Pancreas (tissue), 10 donors: Measurements from ENCODE around the gene WDR70. TPM values are rescaled to one million over a fixed set of nuclear protein-coding genes. Genes with fewer than 3 reads are reported as not detected.
A peak's percentile ranks its signal among the peaks of the same experiment; 100 is the strongest.

Experiments used
- ATAC-seq, 4 donors: fragments of 200-7000 bp; cut with Tn5 transposase; one replicate each; pipeline versions ENCODE4 v1.8.0 to v1.9.1; 2020; ENCODE audit warnings: mild to moderate bottlenecking in 4 of 4, moderate library complexity in 4 of 4
- DNase-seq, 6 donors: peaks; one replicate each; pipeline ENCODE4 v3.0.0-alpha.2; 2020
- FAIRE-seq: peaks from 2 replicates; lab custom pipeline; 2012; peaks lifted over from hg19 to GRCh38; lab: Jason Lieb, UNC
- H3K27ac ChIP-seq, 4 donors: fragments of 200-600 bp; sonication (generic); 1 replicate in 3 of 4; 2 replicates in 1 of 4; pipeline versions ENCODE4 v1.5.0 to v1.8.0; 2020
- H3K27me3 ChIP-seq, 4 donors: fragments of 200-600 bp; one replicate each; pipeline ENCODE4 v1.8.0; 2021
- H3K36me3 ChIP-seq, 3 donors: fragments of 200-600 bp; sonication (generic) in 1 of 3; one replicate each; pipeline versions ENCODE4 v1.5.0 to v1.8.0; 2020 to 2021
- H3K4me1 ChIP-seq, 3 donors: fragments of 200-600 bp; one replicate each; pipeline ENCODE4 v1.8.0; 2021
- H3K4me3 ChIP-seq, 4 donors: fragments of 200-600 bp; sonication (generic) in 2 of 4; one replicate each; pipeline versions ENCODE4 v1.5.0 to v1.8.0; 2020 to 2021
- H3K9me3 ChIP-seq, 4 donors: fragments of 200-600 bp; one replicate each; pipeline ENCODE4 v1.8.0; 2021
- WGBS, 2 donors: extraction: QIAGEN DNeasy Blood & Tissue Kit; methylation state at CpG; one replicate each; pipeline ENCODE4 v1.1.7; 2013; 5-methylcytosine and 5-hydroxymethylcytosine counted together
- intact Hi-C, 3 donors: fragments of 100-400 bp; cut with DNase I; formaldehyde crosslinking; loops; one replicate each; pipeline versions ENCODE4 v1.11.1 to v1.14.2; 2022
- polyA plus RNA-seq, 2 donors: library from polyadenylated mRNA; stranded (reverse); fragments of 200-250 nt; gene quantifications; one replicate each; pipeline ENCODE4 v1.2.3, GENCODE V29; 2013
- total RNA-seq, 6 donors: library from RNA; stranded (reverse); fragmentation: NEBNext Ultra II Directional in 4 of 6; extraction: Animal tissue kit (Norgen Biotek cat#: 25700) in 4 of 6; gene quantifications; one replicate each; pipeline versions ENCODE4 v1.2.1 to v1.2.4, GENCODE V29; 2021 to 2023
- TF ChIP-seq, protein P1 (sequence below), 4 donors: fragments of 200-600 bp; sonication (generic) in 3 of 4; IDR thresholded peaks; one replicate each; pipeline versions ENCODE4 v1.5.0 to v1.8.0; 2021; ENCODE audit warnings: antibody characterized with exemption in 4 of 4
- donor health status: healthy with polysubstance abuse.
- donor health status: DM: no; HTN: no; CAD: no; lungs with moderate emphysema.
- donor health status: DM: no; HTN: no; CAD: no.
- donor health status: control.
- donor health status: control.
- donor health status: Bipolar disorder and iron deficiency.
- donor health status: DM: yes; HTN: yes; CAD: no.
- donor health status: DM: no; HTN: no; CAD: no.
- donor health status: DM: no; HTN: no; CAD: no.
- donor health status: DM: yes; HTN: yes; CAD: no.

WDR70 gene
- total and polyA plus RNA-seq, 8 donors: 10.7 to 24.3 (median 15.6) TPM

- intact Hi-C loops: no loop called here
- 93 to 96% methylated on average over 5 of the region's 5 CpGs for whole genome bisulfite sequencing, 2 donors
- H3K27ac ChIP-seq: no peak overlapping the region
- H3K4me3 ChIP-seq: no peak overlapping the region
- FAIRE-seq (no peak), DNase-seq (no peak), ATAC-seq (no peak)
- H3K9me3 ChIP-seq: no peaks in the 10 kb centered on the region
- TF ChIP-seq, protein P1, sequence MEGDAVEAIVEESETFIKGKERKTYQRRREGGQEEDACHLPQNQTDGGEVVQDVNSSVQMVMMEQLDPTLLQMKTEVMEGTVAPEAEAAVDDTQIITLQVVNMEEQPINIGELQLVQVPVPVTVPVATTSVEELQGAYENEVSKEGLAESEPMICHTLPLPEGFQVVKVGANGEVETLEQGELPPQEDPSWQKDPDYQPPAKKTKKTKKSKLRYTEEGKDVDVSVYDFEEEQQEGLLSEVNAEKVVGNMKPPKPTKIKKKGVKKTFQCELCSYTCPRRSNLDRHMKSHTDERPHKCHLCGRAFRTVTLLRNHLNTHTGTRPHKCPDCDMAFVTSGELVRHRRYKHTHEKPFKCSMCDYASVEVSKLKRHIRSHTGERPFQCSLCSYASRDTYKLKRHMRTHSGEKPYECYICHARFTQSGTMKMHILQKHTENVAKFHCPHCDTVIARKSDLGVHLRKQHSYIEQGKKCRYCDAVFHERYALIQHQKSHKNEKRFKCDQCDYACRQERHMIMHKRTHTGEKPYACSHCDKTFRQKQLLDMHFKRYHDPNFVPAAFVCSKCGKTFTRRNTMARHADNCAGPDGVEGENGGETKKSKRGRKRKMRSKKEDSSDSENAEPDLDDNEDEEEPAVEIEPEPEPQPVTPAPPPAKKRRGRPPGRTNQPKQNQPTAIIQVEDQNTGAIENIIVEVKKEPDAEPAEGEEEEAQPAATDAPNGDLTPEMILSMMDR (IDR thresholded peaks at IDR 0.05): no peak
- H3K36me3 ChIP-seq: no peaks in the 10 kb centered on the region
- H3K4me1 ChIP-seq: peaks cover 0 to 9% (median 0%) of the 10 kb centered on the region in 3 donors
- H3K27me3 ChIP-seq: no peaks in the 10 kb centered on the region
Observed at GRCh38 chr5:37663538-37663937, 284.4 kb downstream of the WDR70 start.

DNA sequence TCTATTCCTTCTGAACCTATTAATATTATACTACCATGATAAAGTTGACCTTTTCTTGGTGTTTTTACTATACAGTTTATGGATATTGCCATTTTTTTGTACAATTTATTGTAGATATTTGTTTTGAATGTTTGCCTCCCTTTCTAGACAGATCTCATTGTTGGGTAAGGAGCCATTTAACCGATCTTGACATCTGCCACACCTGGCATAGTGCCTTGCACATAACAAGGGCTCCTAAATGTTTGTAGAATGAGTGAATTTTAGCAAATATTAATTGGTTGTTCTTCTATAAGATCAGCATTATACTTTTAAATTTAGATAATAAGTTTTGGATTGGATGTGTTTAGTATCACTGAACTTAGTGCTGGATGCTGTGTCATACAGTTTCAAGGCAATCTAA is 285.4 kb downstream of the WDR70 start:
- DNase-seq: no peak
- 85 to 91% methylated on average over 1 of the region's 1 CpG for WGBS, 2 donors
- TF ChIP-seq, protein P1 (IDR thresholded peaks at IDR 0.05): no peak
- H3K36me3 ChIP-seq: no peaks in the 10 kb centered on the region
- FAIRE-seq: no peak
- no peak overlapping the region for H3K4me3 ChIP-seq
- ATAC-seq: no peak
- no peaks in the 10 kb centered on the region for H3K27me3 ChIP-seq
- no peak overlapping the region for H3K27ac ChIP-seq
- no peaks in the 10 kb centered on the region for H3K9me3 ChIP-seq
- intact Hi-C loops: no loop called here
- peaks cover 0 to 9% (median 0%) of the 10 kb centered on the region in 3 donors for H3K4me1 ChIP-seq

DNA sequence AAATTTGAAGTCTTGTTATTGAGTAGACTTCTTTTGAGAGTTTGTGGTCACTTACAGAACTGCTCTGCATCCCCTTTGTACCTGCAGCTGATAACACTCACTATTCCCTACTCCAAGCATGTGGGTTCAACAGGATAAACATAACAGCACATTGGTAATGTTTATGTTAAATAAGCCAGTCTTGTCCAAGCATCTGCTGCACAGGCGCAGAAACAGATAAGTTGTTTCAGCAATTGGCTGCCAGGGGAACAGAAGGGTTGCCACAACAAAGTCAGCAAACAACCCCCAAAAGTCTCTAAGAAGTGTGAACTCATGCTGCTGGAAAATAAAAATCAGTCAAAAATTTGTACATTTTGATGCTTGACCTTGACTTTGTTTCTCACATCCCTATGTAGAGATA is 286.2 kb downstream of the WDR70 start:
- 57 to 64% methylated on average over 1 of the region's 1 CpG for WGBS, 2 donors
- no peak for DNase-seq

GRCh38 chr5:37665889-37666288 is 286.8 kb downstream of the WDR70 start:
- WGBS, 2 donors: 31 to 43% methylated on average over 12 of the region's 12 CpGs
- no peaks in the 10 kb centered on the region for H3K9me3 ChIP-seq
- H3K4me3 ChIP-seq: no peak overlapping the region
- FAIRE-seq: no peak
- peaks cover 0 to 9% (median 0%) of the 10 kb centered on the region in 3 donors for H3K4me1 ChIP-seq
- no peak overlapping the region for H3K27ac ChIP-seq
- peak; percentile 62 to 81 (median 76) for DNase-seq
- ATAC-seq: peak; percentile 58 to 88 (median 76)
- intact Hi-C loops: no loop called here
- no peaks in the 10 kb centered on the region for H3K36me3 ChIP-seq
- no peaks in the 10 kb centered on the region for H3K27me3 ChIP-seq
- TF ChIP-seq, protein P1 (IDR thresholded peaks at IDR 0.05): no peak

More for the DNA sequence above, 286.2 kb downstream of the WDR70 start:
- FAIRE-seq (no peak), ATAC-seq (no peak)
- Histone ChIP-seq H3K27ac (no peak overlapping the region), H3K9me3 (no peaks in the 10 kb centered on the region), H3K4me1 (peaks cover 0 to 9% (median 0%) of the 10 kb centered on the region in 3 donors), H3K36me3 (no peaks in the 10 kb centered on the region), H3K4me3 (no peak overlapping the region), H3K27me3 (no peaks in the 10 kb centered on the region)
- intact Hi-C loops: no loop called here
- TF ChIP-seq, protein P1 (IDR thresholded peaks at IDR 0.05): no peak

- no peaks in the 10 kb centered on the region for H3K27me3 ChIP-seq
- FAIRE-seq: no peak
- TF ChIP-seq, protein P1 (IDR thresholded peaks at IDR 0.05): no peak
- ATAC-seq: no peak
- H3K4me1 ChIP-seq: peaks cover 0 to 12% (median 0%) of the 10 kb centered on the region in 3 donors
- H3K27ac ChIP-seq: no peak overlapping the region
- no peaks in the 10 kb centered on the region for H3K36me3 ChIP-seq
- DNase-seq: no peak
- no peaks in the 10 kb centered on the region for H3K9me3 ChIP-seq
- H3K4me3 ChIP-seq: no peak overlapping the region
- intact Hi-C loops: no loop called here
Observed at GRCh38 chr5:37667430-37667829, 288.3 kb downstream of the WDR70 start.
